IMR-90 (cell line): Measurements from ENCODE around the gene SV2B. TPM values are rescaled to one million over a fixed set of nuclear protein-coding genes. Genes with fewer than 3 reads are reported as not detected.

Experiments
- ATAC-seq: fragments of 200-7000 bp; cut with Tn5 transposase; 2 replicates; pipeline ENCODE4 v1.9.1; 2020; ENCODE audit warnings: low read depth, mild to moderate bottlenecking, moderate library complexity
- BruUV-seq: library from RNA; stranded (reverse); fragments of 400-500 nt; replicated peaks from 2 replicates; lab custom pipeline; 2021; lab: Mats Ljungman, UMichigan
- CTCF ChIA-PET: fragments of 300-600 bp; formaldehyde crosslinking; extraction: SDS; loops from one replicate; lab custom pipeline; 2021; ENCODE audit warnings: antibody characterized with exemption; lab: Yijun Ruan, JAX
- POLR2A ChIA-PET: fragments of 300-600 bp; sonication (Branson Sonifier 250); formaldehyde crosslinking; loops from one replicate; lab custom pipeline; 2022; ENCODE audit warnings: antibody characterized with exemption; ENCODE audit not compliant: unreplicated experiment; lab: Charles Lee
- DNase-seq: peaks from one replicate; pipeline ENCODE4 v3.0.0; 2013
- H2AFZ ChIP-seq: replicated peaks from 2 replicates; pipeline ENCODE3; 2013; ENCODE audit warnings: low read length, mild to moderate bottlenecking; ENCODE audit not compliant: poor library complexity
- H2AK5ac ChIP-seq: 2 replicates; pipeline ENCODE4 v1.6.1; 2013; ENCODE audit warnings: low read depth, low read length, inconsistent platforms
- H2AK9ac ChIP-seq: replicated peaks from 2 replicates; pipeline ENCODE3; 2013; ENCODE audit warnings: mild to moderate bottlenecking, low read depth, low read length, moderate library complexity; ENCODE audit not compliant: poor library complexity
- H2BK120ac ChIP-seq: 2 replicates; pipeline ENCODE4 v1.6.1; 2013; ENCODE audit warnings: low read depth, low read length, inconsistent platforms
- H2BK15ac ChIP-seq: 3 replicates; pipeline ENCODE4 v1.6.1; 2013; ENCODE audit warnings: low read depth, low read length, inconsistent platforms
- H2BK20ac ChIP-seq: 2 replicates; pipeline ENCODE4 v1.6.1; 2013; ENCODE audit warnings: low read depth, mild to moderate bottlenecking, inconsistent platforms, low read length, moderate library complexity
- H2BK5ac ChIP-seq: 2 replicates; pipeline ENCODE4 v1.6.1; 2013; ENCODE audit warnings: mild to moderate bottlenecking, low read depth, low read length, inconsistent platforms; ENCODE audit not compliant: poor library complexity, severe bottlenecking
- H3K14ac ChIP-seq: replicated peaks from 2 replicates; pipeline ENCODE4 v1.6.1; 2013; ENCODE audit warnings: low read depth, low read length, inconsistent platforms
- H3K18ac ChIP-seq: 2 replicates; pipeline ENCODE4 v1.6.1; 2013; ENCODE audit warnings: low read depth, low read length, control low read depth
- H3K23ac ChIP-seq: 2 replicates; pipeline ENCODE4 v1.6.1; 2013; ENCODE audit warnings: low read depth, low read length, inconsistent platforms
- H3K27ac ChIP-seq: 2 replicates; pipeline ENCODE4 v1.5.1; 2013; ENCODE audit warnings: mild to moderate bottlenecking, control low read depth, low read length; ENCODE audit not compliant: insufficient read depth
- H3K27me3 ChIP-seq: 2 replicates; pipeline ENCODE4 v1.6.1; 2013; ENCODE audit warnings: low read length; ENCODE audit not compliant: control insufficient read depth, insufficient read depth
- H3K36me3 ChIP-seq: 2 replicates; pipeline ENCODE4 v1.6.1; 2013; ENCODE audit warnings: low read length, mixed read lengths; ENCODE audit not compliant: control insufficient read depth, insufficient read depth
- H3K4ac ChIP-seq: 2 replicates; pipeline ENCODE4 v1.6.1; 2013; ENCODE audit warnings: low read depth, low read length, inconsistent platforms
- H3K4me1 ChIP-seq: 2 replicates; pipeline ENCODE4 v1.6.1; 2013; ENCODE audit warnings: low read length, mixed read lengths; ENCODE audit not compliant: control insufficient read depth, insufficient read depth
- H3K4me2 ChIP-seq: 2 replicates; pipeline ENCODE4 v1.6.1; 2013; ENCODE audit warnings: low read depth, mild to moderate bottlenecking, control low read depth, low read length, moderate library complexity
- H3K4me3 ChIP-seq: 2 replicates; pipeline ENCODE4 v1.5.1; 2013; ENCODE audit warnings: low read depth, mild to moderate bottlenecking, control low read depth, low read length, moderate library complexity; ENCODE audit not compliant: insufficient read depth
- H3K56ac ChIP-seq: 2 replicates; pipeline ENCODE4 v1.6.1; 2013; ENCODE audit warnings: low read length, inconsistent platforms; ENCODE audit not compliant: insufficient read depth; ENCODE audit errors: extremely low read depth
- H3K79me1 ChIP-seq, 2 experiments: 2 replicates each; pipeline ENCODE4 v1.6.1; 2013; ENCODE audit warnings: low read length in 2 of 2, inconsistent platforms in 1 of 2, low read depth in 1 of 2
- H3K9ac ChIP-seq: 2 replicates; pipeline ENCODE4 v1.6.1; 2013; ENCODE audit warnings: low read depth, low read length, control low read depth
- H3K9me1 ChIP-seq: 2 replicates; pipeline ENCODE4 v1.6.1; 2013; ENCODE audit warnings: low read length, inconsistent platforms; ENCODE audit not compliant: insufficient read depth
- H3K9me3 ChIP-seq: 2 replicates; pipeline ENCODE4 v1.6.1; 2013; ENCODE audit warnings: low read length; ENCODE audit not compliant: control insufficient read depth, insufficient read depth
- H4K20me1 ChIP-seq: 2 replicates; pipeline ENCODE4 v1.6.1; 2013; ENCODE audit warnings: low read length, inconsistent platforms; ENCODE audit not compliant: insufficient read depth
- H4K5ac ChIP-seq: 2 replicates; pipeline ENCODE4 v1.6.1; 2013; ENCODE audit warnings: mild to moderate bottlenecking, low read depth, low read length, control low read depth
- H4K8ac ChIP-seq, 2 experiments: 2 replicates each; pipeline ENCODE4 v1.6.1; 2013; ENCODE audit warnings: low read depth in 2 of 2, low read length in 2 of 2, control low read depth in 1 of 2, inconsistent platforms in 1 of 2
- H4K91ac ChIP-seq: 2 replicates; pipeline ENCODE4 v1.6.1; 2013; ENCODE audit warnings: low read depth, low read length, inconsistent platforms; ENCODE audit not compliant: insufficient read depth
- BHLHE40 ChIP-seq: fragments of 150-350 bp; IDR thresholded peaks from 2 replicates; pipeline ENCODE4 v1.6.1; 2016; ENCODE audit warnings: mild to moderate bottlenecking, low read depth, low read length
- CEBPB ChIP-seq: IDR thresholded peaks from 2 replicates; pipeline ENCODE4 v1.6.1; 2012; ENCODE audit warnings: low read depth, low read length, improper control_type of control experiment
- FOS ChIP-seq: fragments of 150-350 bp; IDR thresholded peaks from 2 replicates; pipeline ENCODE4 v1.6.1; 2016; ENCODE audit warnings: low read depth, low read length
- MAZ ChIP-seq: IDR thresholded peaks from 2 replicates; pipeline ENCODE4 v1.6.1; 2012; ENCODE audit warnings: low read depth, mild to moderate bottlenecking, low read length, improper control_type of control experiment, moderate library complexity, borderline replicate concordance
- MXI1 ChIP-seq: IDR thresholded peaks from 2 replicates; pipeline ENCODE4 v1.6.1; 2012; ENCODE audit warnings: low read depth, mild to moderate bottlenecking, low read length, moderate library complexity, borderline replicate concordance
- POLR2A ChIP-seq: IDR thresholded peaks from 2 replicates; pipeline ENCODE4 v1.6.1; 2012; ENCODE audit warnings: mild to moderate bottlenecking, low read depth, low read length
- RAD21 ChIP-seq: IDR thresholded peaks from 2 replicates; pipeline ENCODE4 v1.6.1; 2012; ENCODE audit warnings: low read length, improper control_type of control experiment
- RCOR1 ChIP-seq: IDR thresholded peaks from 2 replicates; pipeline ENCODE4 v1.6.1; 2012; ENCODE audit warnings: mild to moderate bottlenecking, low read length, improper control_type of control experiment; ENCODE audit not compliant: insufficient replicate concordance
- RFX5 ChIP-seq: IDR thresholded peaks from 2 replicates; pipeline ENCODE4 v1.8.0; 2012; ENCODE audit warnings: low read depth, mild to moderate bottlenecking, low read length, moderate library complexity
- SMC3 ChIP-seq: fragments of 150-350 bp; IDR thresholded peaks from 2 replicates; pipeline ENCODE4 v1.6.1; 2016; ENCODE audit warnings: low read depth, mild to moderate bottlenecking, antibody characterized with exemption, low read length, moderate library complexity
- WGBS, 2 experiments: methylation state at CpG; one replicate each; pipeline versions ENCODE4 v1.1.5 to v1.1.7; 2013; ENCODE audit warnings: missing lambda C conversion rate in 2 of 2; ENCODE audit not compliant: insufficient read length in 1 of 2; ENCODE audit errors: extremely low coverage in 2 of 2; 5-methylcytosine and 5-hydroxymethylcytosine counted together
- dilution Hi-C: fragments of 300-500 bp; cut with HindIII; formaldehyde crosslinking; loops from one replicate; pipeline ENCODE4 v1.14.3; 2018; ENCODE audit warnings: low sequenced_read_pairs; ENCODE audit not compliant: unreplicated experiment
- in situ Hi-C: fragments of 300-500 bp; cut with MboI; formaldehyde crosslinking; loops from 3 replicates; pipeline ENCODE4 v1.14.3; 2019; ENCODE audit warnings: low sequenced_read_pairs, inconsistent platforms, mixed read lengths
- intact Hi-C: fragments of 100-400 bp; cut with micrococcal nuclease; formaldehyde crosslinking; loops from 2 replicates; pipeline ENCODE4 v1.10.0; 2022
- polyA plus RNA-seq, 3 experiments: library from polyadenylated mRNA; depleted of rRNA; stranded (reverse); fragments of >200 nt; gene quantifications; 2 replicates each; pipeline ENCODE4 v1.2.3, GENCODE V29; 2012; ENCODE audit warnings: low replicate concordance in 1 of 3
- total RNA-seq: library from RNA; depleted of rRNA; stranded (reverse); fragments of >200 nt; gene quantifications from 2 replicates; pipeline ENCODE4 v1.2.3, GENCODE V29; 2012
- TF ChIP-seq, protein P1 (sequence below): conservative IDR thresholded peaks from 2 replicates; pipeline ENCODE4 v1.5.1; 2012; ENCODE audit warnings: mild to moderate bottlenecking, low read depth, low read length, improper control_type of control experiment
- TF ChIP-seq, protein P2 (sequence below): fragments of 150-350 bp; IDR thresholded peaks from 2 replicates; pipeline ENCODE4 v1.6.1; 2016; ENCODE audit warnings: low read depth, mild to moderate bottlenecking, low read length, moderate library complexity, borderline replicate concordance
- TF ChIP-seq, protein P3 (sequence below): fragments of 150-350 bp; IDR thresholded peaks from 2 replicates; pipeline ENCODE4 v1.6.1; 2017; ENCODE audit warnings: mild to moderate bottlenecking, antibody characterized with exemption, low read length, low read depth

Gene SV2B
- total and polyA plus RNA-seq, 2 of the 4 experiments (the other 2 are of a cell fraction) = not detected

DNA sequence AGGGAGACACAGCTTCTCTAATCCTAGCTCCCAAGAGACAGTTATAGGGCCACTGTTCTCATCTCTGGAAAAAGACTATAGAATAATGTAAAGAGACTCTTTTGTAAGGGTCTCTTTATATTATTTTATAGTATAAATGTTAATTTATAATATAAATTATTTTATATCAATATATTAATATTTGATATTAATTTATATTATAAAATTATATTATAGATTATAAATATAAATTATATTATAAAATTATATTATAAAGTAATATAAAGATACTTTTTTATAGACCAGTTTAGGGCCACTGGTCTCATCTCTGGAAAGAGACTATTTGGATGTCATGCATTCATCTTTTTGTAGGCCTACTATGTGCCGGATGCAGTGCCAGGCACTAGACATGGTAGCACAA, 53.9 kb downstream of the SV2B start:
- Histone ChIP-seq H3K23ac (no peak overlapping the region), H3K56ac (no peak overlapping the region), H3K18ac (no peak overlapping the region), H2AFZ (no peak overlapping the region), H3K14ac (no peak overlapping the region), H2BK120ac (no peak overlapping the region), H4K8ac (no peak overlapping the region), H3K4me1 (no peaks in the 10 kb centered on the region), H3K79me1 (no peaks in the 10 kb centered on the region), H2AK5ac (no peak overlapping the region), H3K9ac (no peak overlapping the region), H3K4me3 (no peak overlapping the region), H2BK5ac (no peak overlapping the region), H4K20me1 (no peaks in the 10 kb centered on the region), H3K27me3 (no peaks in the 10 kb centered on the region), H3K9me3 (no peaks in the 10 kb centered on the region), H3K36me3 (no peaks in the 10 kb centered on the region), H3K9me1 (no peaks in the 10 kb centered on the region), H3K4me2 (no peak overlapping the region), H3K27ac (no peak overlapping the region), H4K5ac (no peak overlapping the region), H2BK15ac (no peak overlapping the region), H3K4ac (no peak overlapping the region), H2BK20ac (no peak overlapping the region), H4K91ac (no peak overlapping the region), H2AK9ac (no peak overlapping the region)
- in situ Hi-C loops (no loop called here), dilution Hi-C loops (no loop called here), intact Hi-C loops (no loop called here)
- ATAC-seq = no peak
- CTCF ChIA-PET = no interaction called here
- TF ChIP-seq, protein P1, sequence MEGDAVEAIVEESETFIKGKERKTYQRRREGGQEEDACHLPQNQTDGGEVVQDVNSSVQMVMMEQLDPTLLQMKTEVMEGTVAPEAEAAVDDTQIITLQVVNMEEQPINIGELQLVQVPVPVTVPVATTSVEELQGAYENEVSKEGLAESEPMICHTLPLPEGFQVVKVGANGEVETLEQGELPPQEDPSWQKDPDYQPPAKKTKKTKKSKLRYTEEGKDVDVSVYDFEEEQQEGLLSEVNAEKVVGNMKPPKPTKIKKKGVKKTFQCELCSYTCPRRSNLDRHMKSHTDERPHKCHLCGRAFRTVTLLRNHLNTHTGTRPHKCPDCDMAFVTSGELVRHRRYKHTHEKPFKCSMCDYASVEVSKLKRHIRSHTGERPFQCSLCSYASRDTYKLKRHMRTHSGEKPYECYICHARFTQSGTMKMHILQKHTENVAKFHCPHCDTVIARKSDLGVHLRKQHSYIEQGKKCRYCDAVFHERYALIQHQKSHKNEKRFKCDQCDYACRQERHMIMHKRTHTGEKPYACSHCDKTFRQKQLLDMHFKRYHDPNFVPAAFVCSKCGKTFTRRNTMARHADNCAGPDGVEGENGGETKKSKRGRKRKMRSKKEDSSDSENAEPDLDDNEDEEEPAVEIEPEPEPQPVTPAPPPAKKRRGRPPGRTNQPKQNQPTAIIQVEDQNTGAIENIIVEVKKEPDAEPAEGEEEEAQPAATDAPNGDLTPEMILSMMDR = no peak
- no peak for TF ChIP-seq RAD21
- TF ChIP-seq MAZ = no peak
- no peak for TF ChIP-seq RFX5
- TF ChIP-seq RCOR1 = no peak
- TF ChIP-seq MXI1 = no peak
- no peak for TF ChIP-seq BHLHE40
- TF ChIP-seq, protein P2, sequence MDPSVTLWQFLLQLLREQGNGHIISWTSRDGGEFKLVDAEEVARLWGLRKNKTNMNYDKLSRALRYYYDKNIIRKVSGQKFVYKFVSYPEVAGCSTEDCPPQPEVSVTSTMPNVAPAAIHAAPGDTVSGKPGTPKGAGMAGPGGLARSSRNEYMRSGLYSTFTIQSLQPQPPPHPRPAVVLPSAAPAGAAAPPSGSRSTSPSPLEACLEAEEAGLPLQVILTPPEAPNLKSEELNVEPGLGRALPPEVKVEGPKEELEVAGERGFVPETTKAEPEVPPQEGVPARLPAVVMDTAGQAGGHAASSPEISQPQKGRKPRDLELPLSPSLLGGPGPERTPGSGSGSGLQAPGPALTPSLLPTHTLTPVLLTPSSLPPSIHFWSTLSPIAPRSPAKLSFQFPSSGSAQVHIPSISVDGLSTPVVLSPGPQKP = no peak
- TF ChIP-seq SMC3 = no peak
- TF ChIP-seq, protein P3, sequence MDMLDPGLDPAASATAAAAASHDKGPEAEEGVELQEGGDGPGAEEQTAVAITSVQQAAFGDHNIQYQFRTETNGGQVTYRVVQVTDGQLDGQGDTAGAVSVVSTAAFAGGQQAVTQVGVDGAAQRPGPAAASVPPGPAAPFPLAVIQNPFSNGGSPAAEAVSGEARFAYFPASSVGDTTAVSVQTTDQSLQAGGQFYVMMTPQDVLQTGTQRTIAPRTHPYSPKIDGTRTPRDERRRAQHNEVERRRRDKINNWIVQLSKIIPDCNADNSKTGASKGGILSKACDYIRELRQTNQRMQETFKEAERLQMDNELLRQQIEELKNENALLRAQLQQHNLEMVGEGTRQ = no peak
- no peak for TF ChIP-seq CEBPB
- TF ChIP-seq POLR2A = no peak
- TF ChIP-seq FOS = no peak
- no TSS peak for BruUV-seq
- POLR2A ChIA-PET = no interaction called here
- 40% methylated on average over 1 of the region's 1 CpG; no CpG with 5 or more reads in 1 of the 2 experiments for WGBS, 2 experiments
- DNase-seq = no peak
